Keratinocyte (primary cell): ENCODE data around the gene GLOD5. TPM values are rescaled to one million over a fixed set of nuclear protein-coding genes. Genes with fewer than 3 reads are reported as not detected.

Source experiments
- DNase-seq: peaks from one replicate; pipeline ENCODE4 v3.0.0-alpha.2; 2011; ENCODE audit warnings: low read depth, missing footprints, low spot score
- FAIRE-seq: peaks from 2 replicates; lab custom pipeline; 2011; peaks lifted over from hg19 to GRCh38; lab: Jason Lieb, UNC
- H2AFZ ChIP-seq: 2 replicates; pipeline ENCODE4 v1.6.0; 2012; ENCODE audit warnings: low read length, control low read depth, inconsistent platforms; ENCODE audit not compliant: control insufficient read depth
- H3K27ac ChIP-seq: 2 replicates; pipeline ENCODE4 v1.5.1; 2011; ENCODE audit warnings: low read length; ENCODE audit not compliant: control insufficient read depth, insufficient read depth
- H3K27me3 ChIP-seq: 3 replicates; pipeline ENCODE4 v1.6.0; 2011; ENCODE audit warnings: low read length; ENCODE audit not compliant: control insufficient read depth, insufficient read depth; ENCODE audit errors: extremely low read depth
- H3K36me3 ChIP-seq, 2 experiments: 2 replicates in 1 of 2; 3 replicates in 1 of 2; pipeline ENCODE4 v1.5.1; 2011; ENCODE audit warnings: low read length in 2 of 2, mild to moderate bottlenecking in 1 of 2; ENCODE audit not compliant: control insufficient read depth in 2 of 2, insufficient read depth in 2 of 2; ENCODE audit errors: extremely low read depth in 1 of 2
- H3K4me1 ChIP-seq: 3 replicates; pipeline ENCODE4 v1.5.1; 2011; ENCODE audit warnings: low read length; ENCODE audit not compliant: control insufficient read depth, insufficient read depth; ENCODE audit errors: extremely low read depth
- H3K4me2 ChIP-seq: 3 replicates; pipeline ENCODE4 v1.6.0; 2011; ENCODE audit warnings: low read depth, low read length; ENCODE audit not compliant: control insufficient read depth, insufficient read depth; ENCODE audit errors: extremely low read depth
- H3K4me3 ChIP-seq, 3 experiments: fragments of 200-600 bp in 1 of 3; sonication (generic) in 1 of 3; 2 replicates in 2 of 3; 3 replicates in 1 of 3; pipeline ENCODE4 v1.5.1; 2011 to 2016; ENCODE audit warnings: low read length in 3 of 3, mild to moderate bottlenecking in 3 of 3, control low read depth in 2 of 3, inconsistent platforms in 1 of 3, low read depth in 1 of 3, mixed read lengths in 1 of 3, mixed run types in 1 of 3, moderate library complexity in 1 of 3; ENCODE audit not compliant: control insufficient read depth in 2 of 3, insufficient read depth in 2 of 3; ENCODE audit errors: extremely low read depth in 1 of 3
- H3K79me2 ChIP-seq: 2 replicates; pipeline ENCODE4 v1.6.0; 2012; ENCODE audit warnings: low read length; ENCODE audit not compliant: control insufficient read depth, insufficient read depth
- H3K9ac ChIP-seq: 3 replicates; pipeline ENCODE4 v1.6.0; 2011; ENCODE audit warnings: low read length; ENCODE audit not compliant: control insufficient read depth, insufficient read depth; ENCODE audit errors: extremely low read depth
- H3K9me1 ChIP-seq: 3 replicates; pipeline ENCODE4 v1.6.0; 2011; ENCODE audit warnings: low read length; ENCODE audit not compliant: control insufficient read depth, insufficient read depth; ENCODE audit errors: extremely low read depth
- H3K9me3 ChIP-seq: 2 replicates; pipeline ENCODE4 v1.5.1; 2012; ENCODE audit warnings: low read depth, low read length; ENCODE audit not compliant: control insufficient read depth
- H4K20me1 ChIP-seq: 3 replicates; pipeline ENCODE4 v1.6.0; 2011; ENCODE audit warnings: low read length; ENCODE audit not compliant: control insufficient read depth, insufficient read depth; ENCODE audit errors: extremely low read depth
- CTCF ChIP-seq, 3 experiments: IDR thresholded peaks in 1 of 3; conservative IDR thresholded peaks in 1 of 3; optimal IDR thresholded peaks in 1 of 3; 2 replicates in 2 of 3; 3 replicates in 1 of 3; pipeline versions ENCODE3 to v1.5.1; 2011; ENCODE audit warnings: low read length in 3 of 3, mild to moderate bottlenecking in 3 of 3, moderate library complexity in 2 of 3, control low read depth in 1 of 3, inconsistent platforms in 1 of 3; ENCODE audit not compliant: insufficient read depth in 2 of 3; ENCODE audit errors: extremely low read depth in 1 of 3
- EZH2 ChIP-seq: IDR thresholded peaks from one replicate; pipeline ENCODE4 v1.6.1; 2012; ENCODE audit warnings: inconsistent platforms, mild to moderate bottlenecking, low read length, moderate library complexity
- dilution Hi-C: fragments of 300-500 bp; cut with MboI; formaldehyde crosslinking; loops from one replicate; pipeline ENCODE4 v1.7.0; 2020; ENCODE audit warnings: low sequenced_read_pairs; ENCODE audit not compliant: extremely low pct_ligation_motif_present
- polyA plus RNA-seq, 5 experiments: library from polyadenylated mRNA; depleted of rRNA in 3 of 5; stranded (reverse) in 3 of 5; stranded (forward) in 1 of 5; unstranded in 1 of 5; fragments of >200 nt; gene quantifications; 1 replicate in 1 of 5; 2 replicates in 3 of 5; 3 replicates in 1 of 5; pipeline versions ENCODE4 v1.2.1 to v1.2.3, GENCODE V29; 2011 to 2012; ENCODE audit warnings: missing spikeins in 2 of 5, low read depth in 1 of 5, low replicate concordance in 1 of 5

The GLOD5 gene
- polyA plus RNA-seq, 1 donor (not counting 4 experiments of a cell fraction or from before 2014, with no cell fraction given) = not detected

GRCh38 chrX:48814722-48815121, 53.2 kb downstream of the GLOD5 start:
- Histone ChIP-seq H3K4me1 (no peaks in the 10 kb centered on the region), H3K4me3 (no peak overlapping the region), H4K20me1 (no peaks in the 10 kb centered on the region), H3K36me3 (peaks cover 0 to 5% of the 10 kb centered on the region in 2 experiments), H3K27me3 (no peaks in the 10 kb centered on the region), H2AFZ (no peak overlapping the region), H3K4me2 (no peak overlapping the region), H3K79me2 (no peaks in the 10 kb centered on the region), H3K9me1 (no peaks in the 10 kb centered on the region), H3K27ac (no peak overlapping the region), H3K9me3 (no peaks in the 10 kb centered on the region), H3K9ac (no peak overlapping the region)
- FAIRE-seq = no peak
- no peak for DNase-seq
- dilution Hi-C loops = no loop called here
- TF ChIP-seq EZH2 (no peak), CTCF (optimal IDR thresholded peaks at IDR 0.05 in 1 of 3, IDR thresholded peaks at IDR 0.05 in 1 of 3, conservative IDR thresholded peaks at IDR 0.05 in 1 of 3; ENCODE audit: extremely low read depth in 1 of 3, insufficient read depth in 2 of 3, low read length in 3 of 3) (no peak)

- DNase-seq (no peak), FAIRE-seq (no peak)
- no peak overlapping the region for H3K27ac ChIP-seq
- H3K4me2 ChIP-seq = no peak overlapping the region
- no peak overlapping the region for H2AFZ ChIP-seq
- H3K4me1 ChIP-seq = no peaks in the 10 kb centered on the region
- H4K20me1 ChIP-seq = no peaks in the 10 kb centered on the region
- dilution Hi-C loops = no loop called here
- peaks cover 0 to 5% of the 10 kb centered on the region in 2 experiments for H3K36me3 ChIP-seq
- H3K4me3 ChIP-seq = no peak overlapping the region
- H3K79me2 ChIP-seq = no peaks in the 10 kb centered on the region
- no peaks in the 10 kb centered on the region for H3K9me3 ChIP-seq
- H3K9me1 ChIP-seq = no peaks in the 10 kb centered on the region
- H3K27me3 ChIP-seq = no peaks in the 10 kb centered on the region
- TF ChIP-seq CTCF (optimal IDR thresholded peaks at IDR 0.05 in 1 of 3, IDR thresholded peaks at IDR 0.05 in 1 of 3, conservative IDR thresholded peaks at IDR 0.05 in 1 of 3; ENCODE audit: extremely low read depth in 1 of 3, insufficient read depth in 2 of 3, low read length in 3 of 3) (no peak), EZH2 (no peak)
- no peak overlapping the region for H3K9ac ChIP-seq
Measured at GRCh38 chrX:48815266-48815665, 53.7 kb downstream of the GLOD5 start.
